ENCODE data around the gene MRNIP.
A peak's percentile ranks its signal among the peaks of the same experiment; 100 is the strongest.

MRNIP gene

DNA sequence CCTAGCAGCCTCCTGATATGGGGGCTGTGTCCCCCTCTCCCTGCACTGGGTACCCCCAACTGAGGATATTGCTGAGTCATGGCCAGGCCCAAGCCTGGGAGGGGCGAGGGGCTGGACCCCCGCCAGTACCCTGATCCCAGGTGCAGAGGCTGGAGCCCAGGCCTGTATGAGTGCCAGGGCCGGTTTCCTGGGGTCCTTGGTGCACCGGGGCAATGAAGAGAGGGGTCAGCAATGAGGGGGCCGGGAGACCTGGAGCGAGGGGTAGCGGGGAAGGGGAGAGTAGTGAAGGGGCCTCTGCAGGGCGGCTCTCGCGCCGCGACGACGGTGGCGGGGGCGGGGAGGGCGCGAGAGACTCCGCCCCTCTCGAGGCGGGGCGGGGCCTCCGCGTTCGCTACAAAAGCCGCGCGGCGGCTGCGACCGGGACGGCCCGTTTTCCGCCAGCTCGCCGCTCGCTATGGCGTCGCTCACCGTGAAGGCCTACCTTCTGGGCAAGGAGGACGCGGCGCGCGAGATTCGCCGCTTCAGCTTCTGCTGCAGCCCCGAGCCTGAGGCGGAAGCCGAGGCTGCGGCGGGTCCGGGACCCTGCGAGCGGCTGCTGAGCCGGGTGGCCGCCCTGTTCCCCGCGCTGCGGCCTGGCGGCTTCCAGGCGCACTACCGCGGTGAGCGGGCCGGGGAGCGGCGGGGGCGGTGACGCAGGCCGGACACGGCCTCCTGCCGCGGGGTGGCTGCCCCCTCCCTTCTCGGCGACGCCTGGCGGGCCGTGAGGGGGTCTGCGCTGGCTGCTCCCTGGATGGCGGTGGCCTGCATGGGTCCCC is 37.9 kb downstream of the MRNIP start, which contains the start of gene SQSTM1:
SQSTM1 (plus strand) TSS at position 423 of the 815 bp plus-strand sequence; CDS start at position 455, 32 bp downstream.
- peak within 1 kb of the TSS; percentile 89 for H3K27ac ChIP-seq (replicated peaks)
- H3K27me3 ChIP-seq (ENCODE audit: insufficient read depth, poor library complexity, severe bottlenecking), result no peaks in the 10 kb centered on the region
- peak within 1 kb of the TSS; percentile 88 for H3K4me3 ChIP-seq (replicated peaks; ENCODE audit: insufficient read depth, low read length)
- peak; percentile 66 to 84 for DNase-seq (ENCODE audit: low read depth in 1 of 2, low spot score in 1 of 2)
- peak; percentile 94 for TF ChIP-seq POLR2AphosphoS5 (IDR thresholded peaks at IDR 0.05; ENCODE audit: low read depth)
- TF ChIP-seq GABPA (IDR thresholded peaks at IDR 0.05; ENCODE audit: low read depth), result no peak
- TF ChIP-seq SPI1 (IDR thresholded peaks at IDR 0.05; ENCODE audit: borderline replicate concordance, low read depth), result no peak

DNA sequence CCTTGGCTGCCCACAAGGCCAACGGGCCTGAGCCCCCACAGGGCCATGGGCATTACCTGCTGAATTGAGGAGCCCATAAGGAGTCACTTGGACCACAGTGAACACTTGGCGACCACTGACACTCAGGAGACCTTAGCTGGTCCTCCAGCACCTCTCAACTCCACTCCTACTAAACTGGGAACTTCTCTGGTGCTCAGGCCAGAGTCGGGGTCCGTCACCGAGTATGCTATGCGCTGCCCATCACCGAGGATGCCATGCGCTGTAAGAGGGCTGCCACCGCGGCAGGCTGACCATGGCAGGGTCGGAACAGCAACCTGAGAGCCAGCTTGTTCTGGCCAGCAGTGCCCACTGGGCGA is 38.5 kb downstream of the MRNIP start:
- H3K4me3 ChIP-seq (replicated peaks; ENCODE audit: insufficient read depth, low read length), result peak overlapping the region; percentile 88
- TF ChIP-seq, protein P1, sequence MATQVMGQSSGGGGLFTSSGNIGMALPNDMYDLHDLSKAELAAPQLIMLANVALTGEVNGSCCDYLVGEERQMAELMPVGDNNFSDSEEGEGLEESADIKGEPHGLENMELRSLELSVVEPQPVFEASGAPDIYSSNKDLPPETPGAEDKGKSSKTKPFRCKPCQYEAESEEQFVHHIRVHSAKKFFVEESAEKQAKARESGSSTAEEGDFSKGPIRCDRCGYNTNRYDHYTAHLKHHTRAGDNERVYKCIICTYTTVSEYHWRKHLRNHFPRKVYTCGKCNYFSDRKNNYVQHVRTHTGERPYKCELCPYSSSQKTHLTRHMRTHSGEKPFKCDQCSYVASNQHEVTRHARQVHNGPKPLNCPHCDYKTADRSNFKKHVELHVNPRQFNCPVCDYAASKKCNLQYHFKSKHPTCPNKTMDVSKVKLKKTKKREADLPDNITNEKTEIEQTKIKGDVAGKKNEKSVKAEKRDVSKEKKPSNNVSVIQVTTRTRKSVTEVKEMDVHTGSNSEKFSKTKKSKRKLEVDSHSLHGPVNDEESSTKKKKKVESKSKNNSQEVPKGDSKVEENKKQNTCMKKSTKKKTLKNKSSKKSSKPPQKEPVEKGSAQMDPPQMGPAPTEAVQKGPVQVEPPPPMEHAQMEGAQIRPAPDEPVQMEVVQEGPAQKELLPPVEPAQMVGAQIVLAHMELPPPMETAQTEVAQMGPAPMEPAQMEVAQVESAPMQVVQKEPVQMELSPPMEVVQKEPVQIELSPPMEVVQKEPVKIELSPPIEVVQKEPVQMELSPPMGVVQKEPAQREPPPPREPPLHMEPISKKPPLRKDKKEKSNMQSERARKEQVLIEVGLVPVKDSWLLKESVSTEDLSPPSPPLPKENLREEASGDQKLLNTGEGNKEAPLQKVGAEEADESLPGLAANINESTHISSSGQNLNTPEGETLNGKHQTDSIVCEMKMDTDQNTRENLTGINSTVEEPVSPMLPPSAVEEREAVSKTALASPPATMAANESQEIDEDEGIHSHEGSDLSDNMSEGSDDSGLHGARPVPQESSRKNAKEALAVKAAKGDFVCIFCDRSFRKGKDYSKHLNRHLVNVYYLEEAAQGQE (IDR thresholded peaks at IDR 0.05; ENCODE audit: insufficient replicate concordance, low read depth), result no peak
- TF ChIP-seq POLR2AphosphoS5 (IDR thresholded peaks at IDR 0.05; ENCODE audit: low read depth) (no peak), SPI1 (IDR thresholded peaks at IDR 0.05; ENCODE audit: borderline replicate concordance, low read depth) (no peak), GABPA (IDR thresholded peaks at IDR 0.05; ENCODE audit: low read depth) (no peak)
- TF ChIP-seq, protein P2, sequence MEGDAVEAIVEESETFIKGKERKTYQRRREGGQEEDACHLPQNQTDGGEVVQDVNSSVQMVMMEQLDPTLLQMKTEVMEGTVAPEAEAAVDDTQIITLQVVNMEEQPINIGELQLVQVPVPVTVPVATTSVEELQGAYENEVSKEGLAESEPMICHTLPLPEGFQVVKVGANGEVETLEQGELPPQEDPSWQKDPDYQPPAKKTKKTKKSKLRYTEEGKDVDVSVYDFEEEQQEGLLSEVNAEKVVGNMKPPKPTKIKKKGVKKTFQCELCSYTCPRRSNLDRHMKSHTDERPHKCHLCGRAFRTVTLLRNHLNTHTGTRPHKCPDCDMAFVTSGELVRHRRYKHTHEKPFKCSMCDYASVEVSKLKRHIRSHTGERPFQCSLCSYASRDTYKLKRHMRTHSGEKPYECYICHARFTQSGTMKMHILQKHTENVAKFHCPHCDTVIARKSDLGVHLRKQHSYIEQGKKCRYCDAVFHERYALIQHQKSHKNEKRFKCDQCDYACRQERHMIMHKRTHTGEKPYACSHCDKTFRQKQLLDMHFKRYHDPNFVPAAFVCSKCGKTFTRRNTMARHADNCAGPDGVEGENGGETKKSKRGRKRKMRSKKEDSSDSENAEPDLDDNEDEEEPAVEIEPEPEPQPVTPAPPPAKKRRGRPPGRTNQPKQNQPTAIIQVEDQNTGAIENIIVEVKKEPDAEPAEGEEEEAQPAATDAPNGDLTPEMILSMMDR (IDR thresholded peaks at IDR 0.05; ENCODE audit: insufficient read depth, low read length), result no peak
- peak overlapping the region; percentile 89 for H3K27ac ChIP-seq (replicated peaks)
- no peaks in the 10 kb centered on the region for H3K27me3 ChIP-seq (ENCODE audit: insufficient read depth, poor library complexity, severe bottlenecking)
- DNase-seq (ENCODE audit: low read depth in 1 of 2, low spot score in 1 of 2), result no peak

DNA sequence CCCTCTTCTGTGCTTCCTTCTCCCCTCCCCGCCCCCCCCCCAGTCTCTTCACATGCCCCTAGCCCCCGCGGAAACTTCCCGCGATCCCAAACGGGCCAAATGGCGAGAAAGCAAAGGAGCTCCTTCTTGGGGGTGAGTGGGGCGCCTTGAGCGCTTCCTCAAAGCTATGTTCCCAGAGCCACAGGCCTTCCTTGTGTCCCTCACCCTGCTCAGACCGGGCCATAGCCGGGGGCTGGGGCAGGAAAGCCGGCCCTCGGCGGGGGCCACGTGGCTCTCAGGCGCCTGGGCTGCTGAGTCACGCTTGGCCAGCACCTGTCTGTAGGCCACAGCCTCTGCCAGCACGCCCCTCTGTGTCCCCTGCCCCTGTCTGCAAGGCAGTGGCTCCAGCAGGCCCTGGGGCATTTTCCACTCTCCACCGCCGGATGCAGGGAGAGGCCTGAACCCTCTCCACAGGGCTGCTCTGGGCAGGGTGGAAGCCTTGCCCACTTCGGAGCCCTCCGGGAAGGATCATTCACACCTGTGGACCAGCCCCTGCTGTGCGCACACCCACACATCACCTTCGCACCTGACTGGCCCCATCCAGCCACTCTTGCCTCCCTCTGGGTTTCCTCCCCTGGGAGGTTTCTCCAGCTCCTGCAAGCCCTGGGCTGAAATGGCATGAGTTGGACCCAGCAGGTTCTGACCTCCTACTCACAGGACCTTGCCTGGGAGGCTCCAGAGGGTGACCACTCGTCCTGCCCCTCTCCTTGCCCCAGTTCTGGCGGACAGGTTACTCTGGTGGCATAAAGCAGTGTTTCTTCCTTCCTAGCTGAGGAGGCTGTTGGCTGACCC is 39.1 kb downstream of the MRNIP start:
- no peak overlapping the region for H3K4me3 ChIP-seq (replicated peaks; ENCODE audit: insufficient read depth, low read length)
- TF ChIP-seq, protein P1 (IDR thresholded peaks at IDR 0.05; ENCODE audit: insufficient replicate concordance, low read depth), result no peak
- no peak; the same call in 1 of the 2 replicates for TF ChIP-seq POLR2AphosphoS5 (IDR thresholded peaks at IDR 0.05; ENCODE audit: low read depth)
- no peak for TF ChIP-seq SPI1 (IDR thresholded peaks at IDR 0.05; ENCODE audit: borderline replicate concordance, low read depth)
- no peak for TF ChIP-seq GABPA (IDR thresholded peaks at IDR 0.05; ENCODE audit: low read depth)
- TF ChIP-seq, protein P2 (IDR thresholded peaks at IDR 0.05; ENCODE audit: insufficient read depth, low read length), result no peak
- DNase-seq (ENCODE audit: low read depth in 1 of 2, low spot score in 1 of 2), result peak in 1 of 2 experiments; percentile 58
- H3K27me3 ChIP-seq (ENCODE audit: insufficient read depth, poor library complexity, severe bottlenecking), result no peaks in the 10 kb centered on the region
- H3K27ac ChIP-seq (replicated peaks), result peak overlapping the region; percentile 89

Data from HL-60 (cell line).